ENCODE results near the gene C2CD4C. TPM values are rescaled to one million over a fixed set of nuclear protein-coding genes. Genes with fewer than 3 reads are reported as not detected.

Gene C2CD4C
- polyA plus RNA-seq, 1 donor (not counting 4 experiments of a cell fraction or from before 2014, with no cell fraction given) = 1.6 TPM

DNA sequence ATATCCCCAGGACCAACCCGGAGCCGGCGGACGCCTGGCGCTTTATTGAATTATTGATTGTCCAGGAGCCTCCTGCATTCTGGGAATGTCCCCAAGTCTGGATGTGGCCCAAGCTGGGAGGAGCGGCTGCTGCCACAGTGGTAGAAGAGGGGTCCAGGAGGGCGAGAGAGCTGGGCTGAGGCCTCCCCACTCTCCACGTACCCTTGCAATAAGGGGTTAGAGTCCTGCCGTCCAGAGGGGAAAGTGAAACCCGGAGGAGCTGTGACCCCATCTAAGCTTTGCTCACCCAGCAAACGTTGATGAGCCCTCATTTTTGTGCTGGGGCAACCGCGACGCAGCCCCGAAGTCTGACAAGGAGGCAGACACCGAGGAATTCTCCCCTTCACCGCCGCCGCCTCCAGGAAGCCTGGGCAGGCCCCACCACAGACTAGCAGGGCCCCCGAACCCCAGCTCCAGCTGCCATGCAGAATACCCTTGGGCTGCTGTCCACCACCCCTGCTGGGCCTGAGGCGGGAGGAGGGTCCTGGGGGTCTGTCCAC is 1.4 kb upstream of the C2CD4C start:
- no peak overlapping the region for H3K4me3 ChIP-seq (ENCODE audit: control insufficient read depth in 2 of 3, extremely low read depth in 1 of 3, insufficient read depth in 2 of 3, low read depth in 1 of 3, low read length in 3 of 3)
- H3K27me3 ChIP-seq (ENCODE audit: control insufficient read depth, extremely low read depth, insufficient read depth, low read length) = peaks cover 37% of the 10 kb centered on the region
- peaks cover 4% of the 10 kb centered on the region for H3K4me1 ChIP-seq (ENCODE audit: control insufficient read depth, extremely low read depth, insufficient read depth, low read length)
- no peak for FAIRE-seq
- H3K36me3 ChIP-seq (ENCODE audit: control insufficient read depth in 2 of 2, extremely low read depth in 1 of 2, insufficient read depth in 2 of 2, low read length in 2 of 2) = no peaks in the 10 kb centered on the region
- no peak overlapping the region for H2AFZ ChIP-seq (ENCODE audit: control insufficient read depth, low read length)
- H3K9ac ChIP-seq (ENCODE audit: control insufficient read depth, extremely low read depth, insufficient read depth, low read length) = no peak overlapping the region
- no peaks in the 10 kb centered on the region for H3K9me1 ChIP-seq (ENCODE audit: control insufficient read depth, extremely low read depth, insufficient read depth, low read length)
- no peak overlapping the region for H3K27ac ChIP-seq (ENCODE audit: control insufficient read depth, insufficient read depth, low read length)
- H3K9me3 ChIP-seq (ENCODE audit: control insufficient read depth, low read depth, low read length) = no peaks in the 10 kb centered on the region
- dilution Hi-C loops (cut with MboI; ENCODE audit: extremely low pct_ligation_motif_present, low sequenced_read_pairs) = no loop called here
- no peak overlapping the region for H3K4me2 ChIP-seq (ENCODE audit: control insufficient read depth, extremely low read depth, insufficient read depth, low read depth, low read length)
- no peaks in the 10 kb centered on the region for H4K20me1 ChIP-seq (ENCODE audit: control insufficient read depth, extremely low read depth, insufficient read depth, low read length)
- no peaks in the 10 kb centered on the region for H3K79me2 ChIP-seq (ENCODE audit: control insufficient read depth, insufficient read depth, low read length)
- DNase-seq (ENCODE audit: low read depth, low spot score) = no peak
- TF ChIP-seq EZH2 (IDR thresholded peaks at IDR 0.05; ENCODE audit: low read length) = no peak
- TF ChIP-seq, protein P1, sequence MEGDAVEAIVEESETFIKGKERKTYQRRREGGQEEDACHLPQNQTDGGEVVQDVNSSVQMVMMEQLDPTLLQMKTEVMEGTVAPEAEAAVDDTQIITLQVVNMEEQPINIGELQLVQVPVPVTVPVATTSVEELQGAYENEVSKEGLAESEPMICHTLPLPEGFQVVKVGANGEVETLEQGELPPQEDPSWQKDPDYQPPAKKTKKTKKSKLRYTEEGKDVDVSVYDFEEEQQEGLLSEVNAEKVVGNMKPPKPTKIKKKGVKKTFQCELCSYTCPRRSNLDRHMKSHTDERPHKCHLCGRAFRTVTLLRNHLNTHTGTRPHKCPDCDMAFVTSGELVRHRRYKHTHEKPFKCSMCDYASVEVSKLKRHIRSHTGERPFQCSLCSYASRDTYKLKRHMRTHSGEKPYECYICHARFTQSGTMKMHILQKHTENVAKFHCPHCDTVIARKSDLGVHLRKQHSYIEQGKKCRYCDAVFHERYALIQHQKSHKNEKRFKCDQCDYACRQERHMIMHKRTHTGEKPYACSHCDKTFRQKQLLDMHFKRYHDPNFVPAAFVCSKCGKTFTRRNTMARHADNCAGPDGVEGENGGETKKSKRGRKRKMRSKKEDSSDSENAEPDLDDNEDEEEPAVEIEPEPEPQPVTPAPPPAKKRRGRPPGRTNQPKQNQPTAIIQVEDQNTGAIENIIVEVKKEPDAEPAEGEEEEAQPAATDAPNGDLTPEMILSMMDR (optimal IDR thresholded peaks at IDR 0.05 in 1 of 3, IDR thresholded peaks at IDR 0.05 in 1 of 3, conservative IDR thresholded peaks at IDR 0.05 in 1 of 3; ENCODE audit: extremely low read depth in 1 of 3, insufficient read depth in 2 of 3, low read length in 3 of 3) = no peak

- H3K27ac ChIP-seq (ENCODE audit: control insufficient read depth, insufficient read depth, low read length) = no peak overlapping the region
- no peaks in the 10 kb centered on the region for H4K20me1 ChIP-seq (ENCODE audit: control insufficient read depth, extremely low read depth, insufficient read depth, low read length)
- no peak for DNase-seq (ENCODE audit: low read depth, low spot score)
- peak overlapping the region; percentile 70 for H3K4me2 ChIP-seq (ENCODE audit: control insufficient read depth, extremely low read depth, insufficient read depth, low read depth, low read length)
- dilution Hi-C loops (cut with MboI; ENCODE audit: extremely low pct_ligation_motif_present, low sequenced_read_pairs) = no loop called here
- peaks cover 4% of the 10 kb centered on the region for H3K4me1 ChIP-seq (ENCODE audit: control insufficient read depth, extremely low read depth, insufficient read depth, low read length)
- H3K27me3 ChIP-seq (ENCODE audit: control insufficient read depth, extremely low read depth, insufficient read depth, low read length) = peaks cover 37% of the 10 kb centered on the region
- no peak for FAIRE-seq
- no peaks in the 10 kb centered on the region for H3K79me2 ChIP-seq (ENCODE audit: control insufficient read depth, insufficient read depth, low read length)
- no peak overlapping the region for H3K9ac ChIP-seq (ENCODE audit: control insufficient read depth, extremely low read depth, insufficient read depth, low read length)
- no peak overlapping the region for H2AFZ ChIP-seq (ENCODE audit: control insufficient read depth, low read length)
- no peaks in the 10 kb centered on the region for H3K9me1 ChIP-seq (ENCODE audit: control insufficient read depth, extremely low read depth, insufficient read depth, low read length)
- TF ChIP-seq, protein P1 (optimal IDR thresholded peaks at IDR 0.05 in 1 of 3, IDR thresholded peaks at IDR 0.05 in 1 of 3, conservative IDR thresholded peaks at IDR 0.05 in 1 of 3; ENCODE audit: extremely low read depth in 1 of 3, insufficient read depth in 2 of 3, low read length in 3 of 3) = no peak
- peak; percentile 83 for TF ChIP-seq EZH2 (IDR thresholded peaks at IDR 0.05; ENCODE audit: low read length)
- H3K36me3 ChIP-seq (ENCODE audit: control insufficient read depth in 2 of 2, extremely low read depth in 1 of 2, insufficient read depth in 2 of 2, low read length in 2 of 2) = no peaks in the 10 kb centered on the region
- peak overlapping the region; percentile 37 to 42 (median 40) for H3K4me3 ChIP-seq (ENCODE audit: control insufficient read depth in 2 of 3, extremely low read depth in 1 of 3, insufficient read depth in 2 of 3, low read depth in 1 of 3, low read length in 3 of 3)
- H3K9me3 ChIP-seq (ENCODE audit: control insufficient read depth, low read depth, low read length) = no peaks in the 10 kb centered on the region
These were observed 732 bp upstream of the C2CD4C start for GRCh38 chr19:409516-410242.

All from keratinocyte (primary cell).